Suprapubic skin (tissue), 4 donors: Measurements from ENCODE around the gene ANKRD44. TPM values are rescaled to one million over a fixed set of nuclear protein-coding genes. Genes with fewer than 3 reads are reported as not detected.
A peak's percentile ranks its signal among the peaks of the same experiment; 100 is the strongest.

Source experiments
- DNase-seq, 2 donors: peaks; one replicate each; pipeline ENCODE4 v3.0.0-alpha.2; 2019; ENCODE audit warnings: low spot score in 2 of 2
- H3K27ac ChIP-seq: fragments of 200-600 bp; sonication (generic); one replicate; pipeline ENCODE4 v1.5.1; 2019
- H3K27me3 ChIP-seq: fragments of 200-600 bp; sonication (generic); one replicate; pipeline ENCODE4 v1.5.1; 2019
- H3K36me3 ChIP-seq: fragments of 200-600 bp; sonication (generic); one replicate; pipeline ENCODE4 v1.5.1; 2019
- H3K4me1 ChIP-seq: fragments of 200-600 bp; sonication (generic); one replicate; pipeline ENCODE4 v1.5.1; 2019
- H3K4me3 ChIP-seq: fragments of 200-600 bp; sonication (generic); one replicate; pipeline ENCODE4 v1.5.1; 2019; ENCODE audit warnings: mild to moderate bottlenecking
- H3K9me3 ChIP-seq: fragments of 200-600 bp; sonication (generic); one replicate; pipeline ENCODE4 v1.5.1; 2019
- EP300 ChIP-seq: sonication (generic); formaldehyde crosslinking; IDR thresholded peaks from one replicate; pipeline ENCODE4 v1.6.1; 2017; ENCODE audit warnings: antibody characterized with exemption
- POLR2A ChIP-seq, 2 donors: fragments of 450-650 bp; IDR thresholded peaks; one replicate each; pipeline ENCODE4 v1.6.1; 2017; ENCODE audit warnings: antibody characterized with exemption in 2 of 2, mild to moderate bottlenecking in 2 of 2, moderate library complexity in 2 of 2
- POLR2AphosphoS5 ChIP-seq, 3 donors: sonication (generic); formaldehyde crosslinking; IDR thresholded peaks; one replicate each; pipeline ENCODE4 v1.6.1; 2017; ENCODE audit warnings: antibody characterized with exemption in 3 of 3
- WGBS: methylation state at CpG from one replicate; pipeline ENCODE4 v1.1.5; 2018; 5-methylcytosine and 5-hydroxymethylcytosine counted together
- total RNA-seq, 4 donors: library from RNA; depleted of rRNA; stranded (reverse); fragments of >200 nt; gene quantifications; one replicate each; pipeline ENCODE4 v1.1.0, GENCODE V29; 2016
- TF ChIP-seq, protein P1 (sequence below), 2 donors: fragments of 200-600 bp in 1 of 2; fragments of 450-650 bp in 1 of 2; sonication (generic) in 1 of 2; IDR thresholded peaks; one replicate each; pipeline ENCODE4 v1.5.1; 2016 to 2019; ENCODE audit warnings: antibody characterized with exemption in 2 of 2, mild to moderate bottlenecking in 1 of 2, moderate library complexity in 1 of 2

The ANKRD44 gene
- total RNA-seq, 4 donors from 2014 or later = 6.3 to 34.4 (median 17.8) TPM

DNA sequence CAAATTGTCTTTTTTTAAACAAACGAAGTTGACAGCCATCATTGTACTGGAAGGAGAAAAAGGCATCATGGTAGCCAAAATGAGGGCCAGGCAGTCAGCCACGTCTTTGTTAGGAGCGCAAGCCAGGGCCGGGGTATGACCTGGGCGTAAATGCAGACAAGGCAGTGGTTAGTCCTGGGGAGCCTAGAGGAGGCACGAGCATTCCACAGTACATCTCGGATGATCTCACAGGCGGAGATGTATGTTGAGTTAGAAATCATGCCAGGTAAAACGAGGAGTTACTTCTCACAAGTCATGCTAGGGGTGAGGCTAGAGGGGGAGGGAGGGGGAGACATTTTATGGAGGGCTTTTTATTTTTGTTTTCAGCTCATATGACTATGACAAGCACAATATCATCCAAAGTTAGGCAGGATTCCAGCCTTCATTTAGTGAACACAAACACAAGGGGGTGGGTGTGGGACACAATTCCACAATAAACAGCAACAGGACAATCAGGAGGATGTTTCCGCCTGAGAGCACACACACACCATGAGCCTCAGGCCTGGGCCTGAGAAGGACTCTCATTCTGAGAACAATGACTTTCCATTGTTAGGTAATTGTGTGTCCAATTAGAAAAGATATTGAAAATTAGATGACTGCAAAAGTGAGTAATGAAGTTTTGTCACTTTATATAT, 319.7 kb downstream of the ANKRD44 start:
- peaks cover 9% of the 10 kb centered on the region for H3K36me3 ChIP-seq

DNA sequence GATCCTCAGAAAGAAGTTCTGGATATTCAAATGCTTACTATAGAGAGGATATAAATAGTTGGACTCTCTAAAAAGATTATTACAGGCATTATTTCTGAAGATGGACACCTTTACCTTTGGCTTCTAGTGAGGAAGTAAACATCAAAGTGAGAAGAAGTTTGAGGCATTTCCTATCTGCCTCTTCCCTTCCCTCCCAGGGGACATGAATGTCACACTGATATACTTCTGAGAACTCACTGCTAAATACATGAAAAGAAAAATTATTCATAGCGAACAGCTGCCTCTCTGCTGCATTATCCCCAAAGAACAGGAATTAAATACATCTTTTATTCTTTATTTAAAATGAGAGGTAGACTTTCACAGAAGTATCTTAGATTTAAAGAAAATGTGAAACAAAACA, 320.5 kb downstream of the ANKRD44 start:
- no peaks in the 10 kb centered on the region for H3K9me3 ChIP-seq
- H3K27ac ChIP-seq = no peak overlapping the region
- no peak for TF ChIP-seq POLR2AphosphoS5 (IDR thresholded peaks at IDR 0.05)
- TF ChIP-seq POLR2A (IDR thresholded peaks at IDR 0.05) = no peak
- 86% methylated on average over 1 of the region's 1 CpG for WGBS
- no peak overlapping the region for H3K4me3 ChIP-seq
- H3K4me1 ChIP-seq = peaks cover 18% of the 10 kb centered on the region
- H3K27me3 ChIP-seq = no peaks in the 10 kb centered on the region
- no peak for DNase-seq
- H3K36me3 ChIP-seq = peaks cover 9% of the 10 kb centered on the region

More for the DNA sequence above, 319.7 kb downstream of the ANKRD44 start:
- H3K27me3 ChIP-seq = no peaks in the 10 kb centered on the region
- TF ChIP-seq EP300 (no peak), POLR2AphosphoS5 (IDR thresholded peaks at IDR 0.05) (no peak), POLR2A (IDR thresholded peaks at IDR 0.05) (no peak)
- TF ChIP-seq, protein P1, sequence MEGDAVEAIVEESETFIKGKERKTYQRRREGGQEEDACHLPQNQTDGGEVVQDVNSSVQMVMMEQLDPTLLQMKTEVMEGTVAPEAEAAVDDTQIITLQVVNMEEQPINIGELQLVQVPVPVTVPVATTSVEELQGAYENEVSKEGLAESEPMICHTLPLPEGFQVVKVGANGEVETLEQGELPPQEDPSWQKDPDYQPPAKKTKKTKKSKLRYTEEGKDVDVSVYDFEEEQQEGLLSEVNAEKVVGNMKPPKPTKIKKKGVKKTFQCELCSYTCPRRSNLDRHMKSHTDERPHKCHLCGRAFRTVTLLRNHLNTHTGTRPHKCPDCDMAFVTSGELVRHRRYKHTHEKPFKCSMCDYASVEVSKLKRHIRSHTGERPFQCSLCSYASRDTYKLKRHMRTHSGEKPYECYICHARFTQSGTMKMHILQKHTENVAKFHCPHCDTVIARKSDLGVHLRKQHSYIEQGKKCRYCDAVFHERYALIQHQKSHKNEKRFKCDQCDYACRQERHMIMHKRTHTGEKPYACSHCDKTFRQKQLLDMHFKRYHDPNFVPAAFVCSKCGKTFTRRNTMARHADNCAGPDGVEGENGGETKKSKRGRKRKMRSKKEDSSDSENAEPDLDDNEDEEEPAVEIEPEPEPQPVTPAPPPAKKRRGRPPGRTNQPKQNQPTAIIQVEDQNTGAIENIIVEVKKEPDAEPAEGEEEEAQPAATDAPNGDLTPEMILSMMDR (IDR thresholded peaks at IDR 0.05) = no peak
- DNase-seq = no peak
- peaks cover 18% of the 10 kb centered on the region for H3K4me1 ChIP-seq
- H3K4me3 ChIP-seq = no peak overlapping the region
- no peak overlapping the region for H3K27ac ChIP-seq
- H3K9me3 ChIP-seq = no peaks in the 10 kb centered on the region
- 90% methylated on average over 10 of the region's 10 CpGs for WGBS

DNA sequence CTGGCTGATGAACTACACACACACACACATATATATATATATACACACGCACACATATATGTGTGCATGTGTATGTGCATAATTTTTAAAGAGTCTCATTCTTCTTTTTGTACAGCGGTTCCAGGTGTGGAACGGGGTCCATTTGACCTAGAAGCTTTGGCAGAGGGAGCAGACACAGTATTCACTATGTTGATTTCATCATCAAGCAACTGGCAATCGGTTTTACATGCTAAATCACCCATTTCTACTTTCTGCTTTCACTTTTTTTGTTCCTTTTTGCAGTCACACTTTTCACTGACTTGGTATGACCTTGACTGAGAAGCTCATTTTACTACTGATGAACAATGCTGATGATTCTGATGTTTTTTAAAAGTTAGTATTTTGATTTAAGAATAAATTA, 321.1 kb downstream of the ANKRD44 start:
- WGBS = 86% methylated on average over 4 of the region's 4 CpGs
- peaks cover 18% of the 10 kb centered on the region for H3K4me1 ChIP-seq
- H3K27ac ChIP-seq = no peak overlapping the region
- H3K9me3 ChIP-seq = no peaks in the 10 kb centered on the region
- H3K4me3 ChIP-seq = no peak overlapping the region
- H3K36me3 ChIP-seq = peaks cover 7% of the 10 kb centered on the region
- TF ChIP-seq POLR2AphosphoS5 (IDR thresholded peaks at IDR 0.05) = no peak
- no peak for TF ChIP-seq EP300
- TF ChIP-seq, protein P1 (IDR thresholded peaks at IDR 0.05) = no peak
- no peak for TF ChIP-seq POLR2A (IDR thresholded peaks at IDR 0.05)
- no peaks in the 10 kb centered on the region for H3K27me3 ChIP-seq
- no peak for DNase-seq

DNA sequence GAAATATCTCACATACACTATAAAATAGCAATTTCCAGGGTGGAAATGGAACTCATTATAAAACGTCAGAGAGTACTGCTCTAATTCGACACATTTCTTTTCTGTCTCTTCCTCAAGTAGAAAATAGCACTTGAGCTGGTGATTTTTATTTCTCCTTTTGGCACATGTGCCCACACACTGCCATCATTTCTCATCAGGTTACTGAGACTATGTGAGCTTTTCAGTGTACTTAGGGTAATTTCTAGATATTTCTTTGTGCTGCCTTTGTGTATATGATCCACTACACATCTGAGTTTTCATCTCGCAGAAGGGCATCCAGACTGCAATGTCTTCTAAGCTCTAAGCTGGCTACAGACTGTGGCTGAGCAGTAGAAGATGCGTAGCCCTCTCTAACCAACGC, 321.9 kb downstream of the ANKRD44 start:
- 71% methylated on average over 5 of the region's 5 CpGs for WGBS
- no peak for DNase-seq
- H3K4me3 ChIP-seq = no peak overlapping the region
- H3K4me1 ChIP-seq = peaks cover 18% of the 10 kb centered on the region
- TF ChIP-seq POLR2A (IDR thresholded peaks at IDR 0.05) = no peak
- TF ChIP-seq, protein P1 (IDR thresholded peaks at IDR 0.05) = no peak
- no peak for TF ChIP-seq POLR2AphosphoS5 (IDR thresholded peaks at IDR 0.05)
- no peak for TF ChIP-seq EP300
- H3K27ac ChIP-seq = peak overlapping the region; percentile 40
- no peaks in the 10 kb centered on the region for H3K9me3 ChIP-seq
- H3K36me3 ChIP-seq = peaks cover 4% of the 10 kb centered on the region
- no peaks in the 10 kb centered on the region for H3K27me3 ChIP-seq

DNA sequence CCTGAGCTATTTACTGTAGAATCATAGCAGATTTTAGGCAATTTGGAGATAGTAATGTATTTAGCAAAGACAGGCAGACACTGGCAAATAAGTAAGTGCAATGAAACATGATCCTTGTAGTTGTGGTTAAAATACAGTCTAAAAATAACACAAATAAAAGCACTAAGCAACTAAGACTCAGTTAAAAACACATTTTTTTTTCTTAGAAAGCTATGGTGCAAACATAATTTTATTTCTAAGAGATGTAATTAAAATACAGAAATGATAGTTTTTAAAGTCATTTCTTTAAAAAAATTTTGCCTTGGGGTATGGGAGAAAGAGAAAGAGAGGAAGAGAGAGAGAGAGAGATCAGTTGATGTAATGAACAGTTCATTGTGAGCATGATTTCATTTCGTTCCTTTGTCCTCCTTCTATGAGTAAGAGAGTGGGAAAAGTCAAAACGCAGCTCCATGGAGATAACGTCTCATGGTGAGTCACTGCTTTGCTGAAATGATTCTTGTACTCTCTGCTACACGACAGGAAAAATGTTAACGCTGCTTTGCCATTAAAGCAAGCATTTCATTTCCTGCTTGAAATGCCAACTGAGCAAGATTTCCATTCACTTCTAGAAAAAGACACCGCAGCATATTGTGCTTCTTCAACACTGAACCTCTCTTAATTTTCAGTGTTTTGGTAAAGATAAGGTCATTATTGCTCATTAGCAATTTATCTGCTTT, 322.8 kb downstream of the ANKRD44 start:
- no peak for DNase-seq
- H3K4me1 ChIP-seq = peaks cover 18% of the 10 kb centered on the region
- 4% methylated on average over 6 of the region's 6 CpGs for WGBS
- peak overlapping the region; percentile 0 for H3K4me3 ChIP-seq
- TF ChIP-seq, protein P1 (IDR thresholded peaks at IDR 0.05) = no peak
- TF ChIP-seq POLR2A (IDR thresholded peaks at IDR 0.05) (no peak), POLR2AphosphoS5 (IDR thresholded peaks at IDR 0.05) (no peak), EP300 (no peak)
- H3K27me3 ChIP-seq = no peaks in the 10 kb centered on the region
- H3K27ac ChIP-seq = peak overlapping the region; percentile 40
- no peaks in the 10 kb centered on the region for H3K36me3 ChIP-seq
- H3K9me3 ChIP-seq = no peaks in the 10 kb centered on the region
